ENCODE data around the gene PCDHA1. TPM values are rescaled to one million over a fixed set of nuclear protein-coding genes. Genes with fewer than 3 reads are reported as not detected.

The PCDHA1 gene
- total and polyA plus RNA-seq, 2 donors (not counting 3 experiments of a cell fraction or from before 2014, with no cell fraction given) = 0.04 TPM; not detected in 1

DNA sequence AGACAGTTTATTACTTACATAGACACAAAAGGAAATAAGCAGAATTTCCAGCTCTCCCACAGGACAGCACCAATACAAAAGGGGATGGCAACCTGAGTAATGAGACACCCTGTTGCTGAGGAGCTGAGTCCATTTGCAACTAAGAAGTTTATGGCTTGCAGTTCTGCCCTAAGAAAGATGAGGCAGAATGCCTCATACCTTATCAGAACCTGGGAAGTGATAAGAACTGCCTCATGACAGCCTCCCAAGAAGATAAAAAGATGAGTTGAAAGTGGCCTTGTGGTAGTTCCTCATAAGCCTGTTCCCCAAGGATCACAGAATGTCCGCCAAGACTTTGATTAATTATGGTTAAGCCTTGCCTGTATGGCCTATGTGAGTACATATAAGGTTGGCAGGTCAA, 44.0 kb upstream of the PCDHA1 start:
- no peaks in the 10 kb centered on the region for H3K79me2 ChIP-seq (ENCODE audit: control insufficient read depth, insufficient read depth, low read length)
- no peak overlapping the region for H3K4me3 ChIP-seq (replicated peaks in 1 of 3; ENCODE audit: insufficient read depth in 1 of 3, low read depth in 1 of 3, low read length in 3 of 3)
- H2AFZ ChIP-seq (ENCODE audit: low read depth, low read length) = no peak overlapping the region
- no peak overlapping the region for H3K4me2 ChIP-seq (ENCODE audit: insufficient read depth, low read length)
- ChIA-PET POLR2A (no interaction called here), CTCF (no interaction called here)
- no TSS peak for BruUV-seq (replicated peaks)
- H3K27me3 ChIP-seq (ENCODE audit: control insufficient read depth in 2 of 2, insufficient read depth in 2 of 2, low read length in 2 of 2) = no peaks in the 10 kb centered on the region
- intact Hi-C loops (cut with micrococcal nuclease) = no loop called here
- FAIRE-seq = no peak
- H3K9ac ChIP-seq (replicated peaks; ENCODE audit: extremely low read depth, insufficient read depth, low read length) = no peak overlapping the region
- no peaks in the 10 kb centered on the region for H3K9me3 ChIP-seq (replicated peaks; ENCODE audit: control insufficient read depth, insufficient read depth, low read length)
- no peaks in the 10 kb centered on the region for H3K9me1 ChIP-seq (replicated peaks; ENCODE audit: control insufficient read depth, extremely low read depth, insufficient read depth, low read length)
- DNase-seq (ENCODE audit: low read depth, low spot score) = no peak
- no peaks in the 10 kb centered on the region for H3K4me1 ChIP-seq (ENCODE audit: control insufficient read depth, extremely low read depth, insufficient read depth, low read length)
- no peak for TF ChIP-seq FOS (IDR thresholded peaks at IDR 0.05; ENCODE audit: borderline replicate concordance, insufficient read depth, low read length)
- TF ChIP-seq JUN (IDR thresholded peaks at IDR 0.05; ENCODE audit: borderline replicate concordance, insufficient read depth, insufficient read length, low read depth) = no peak
- TF ChIP-seq, protein P1, sequence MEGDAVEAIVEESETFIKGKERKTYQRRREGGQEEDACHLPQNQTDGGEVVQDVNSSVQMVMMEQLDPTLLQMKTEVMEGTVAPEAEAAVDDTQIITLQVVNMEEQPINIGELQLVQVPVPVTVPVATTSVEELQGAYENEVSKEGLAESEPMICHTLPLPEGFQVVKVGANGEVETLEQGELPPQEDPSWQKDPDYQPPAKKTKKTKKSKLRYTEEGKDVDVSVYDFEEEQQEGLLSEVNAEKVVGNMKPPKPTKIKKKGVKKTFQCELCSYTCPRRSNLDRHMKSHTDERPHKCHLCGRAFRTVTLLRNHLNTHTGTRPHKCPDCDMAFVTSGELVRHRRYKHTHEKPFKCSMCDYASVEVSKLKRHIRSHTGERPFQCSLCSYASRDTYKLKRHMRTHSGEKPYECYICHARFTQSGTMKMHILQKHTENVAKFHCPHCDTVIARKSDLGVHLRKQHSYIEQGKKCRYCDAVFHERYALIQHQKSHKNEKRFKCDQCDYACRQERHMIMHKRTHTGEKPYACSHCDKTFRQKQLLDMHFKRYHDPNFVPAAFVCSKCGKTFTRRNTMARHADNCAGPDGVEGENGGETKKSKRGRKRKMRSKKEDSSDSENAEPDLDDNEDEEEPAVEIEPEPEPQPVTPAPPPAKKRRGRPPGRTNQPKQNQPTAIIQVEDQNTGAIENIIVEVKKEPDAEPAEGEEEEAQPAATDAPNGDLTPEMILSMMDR (IDR thresholded peaks at IDR 0.05; ENCODE audit: extremely low read depth in 1 of 2, insufficient read depth in 1 of 2, low read depth in 1 of 2, low read length in 2 of 2) = no peak
- no peak for TF ChIP-seq MYC (IDR thresholded peaks at IDR 0.05; ENCODE audit: low read depth, low read length)
- TF ChIP-seq GATA2 (IDR thresholded peaks at IDR 0.05; ENCODE audit: insufficient read depth, insufficient read length, low read depth, low read length) = no peak
- no peak for TF ChIP-seq EZH2 (IDR thresholded peaks at IDR 0.05; ENCODE audit: borderline replicate concordance, low read depth, low read length, severe bottlenecking)
- TF ChIP-seq POLR2AphosphoS5 (IDR thresholded peaks at IDR 0.05; ENCODE audit: insufficient read depth, low read depth, low read length) = no peak
- TF ChIP-seq POLR2A (IDR thresholded peaks at IDR 0.05; ENCODE audit: low read depth, low read length) = no peak
- TF ChIP-seq, protein P2, sequence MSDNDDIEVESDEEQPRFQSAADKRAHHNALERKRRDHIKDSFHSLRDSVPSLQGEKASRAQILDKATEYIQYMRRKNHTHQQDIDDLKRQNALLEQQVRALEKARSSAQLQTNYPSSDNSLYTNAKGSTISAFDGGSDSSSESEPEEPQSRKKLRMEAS (IDR thresholded peaks at IDR 0.05; ENCODE audit: insufficient read depth, insufficient read length) = no peak
- no peaks in the 10 kb centered on the region for H4K20me1 ChIP-seq (replicated peaks; ENCODE audit: control insufficient read depth, extremely low read depth, insufficient read depth, low read length)
- H3K36me3 ChIP-seq (ENCODE audit: control insufficient read depth in 2 of 2, extremely low read depth in 1 of 2, insufficient read depth in 2 of 2, low read length in 2 of 2) = no peaks in the 10 kb centered on the region
- dilution Hi-C loops (cut with MboI; ENCODE audit: extremely low pct_ligation_motif_present, low sequenced_read_pairs) = no loop called here
- no peak overlapping the region for H3K27ac ChIP-seq (ENCODE audit: insufficient read depth, low read depth, low read length)
